D721Med (cell line): Measurements from ENCODE around the gene PROCA1.

Experiments used
- DNase-seq: peaks from one replicate; pipeline ENCODE4 v3.0.0; 2011; ENCODE audit warnings: low spot score; ENCODE audit not compliant: insufficient read length
- FAIRE-seq: peaks from 2 replicates; lab custom pipeline; 2011; peaks lifted over from hg19 to GRCh38; lab: Jason Lieb, UNC
- TF ChIP-seq, protein P1 (sequence below): IDR thresholded peaks from 2 replicates; pipeline ENCODE4 v1.5.1; 2012; ENCODE audit warnings: mild to moderate bottlenecking, control low read depth; ENCODE audit not compliant: insufficient read depth; ENCODE audit errors: missing control alignments

PROCA1 gene

DNA sequence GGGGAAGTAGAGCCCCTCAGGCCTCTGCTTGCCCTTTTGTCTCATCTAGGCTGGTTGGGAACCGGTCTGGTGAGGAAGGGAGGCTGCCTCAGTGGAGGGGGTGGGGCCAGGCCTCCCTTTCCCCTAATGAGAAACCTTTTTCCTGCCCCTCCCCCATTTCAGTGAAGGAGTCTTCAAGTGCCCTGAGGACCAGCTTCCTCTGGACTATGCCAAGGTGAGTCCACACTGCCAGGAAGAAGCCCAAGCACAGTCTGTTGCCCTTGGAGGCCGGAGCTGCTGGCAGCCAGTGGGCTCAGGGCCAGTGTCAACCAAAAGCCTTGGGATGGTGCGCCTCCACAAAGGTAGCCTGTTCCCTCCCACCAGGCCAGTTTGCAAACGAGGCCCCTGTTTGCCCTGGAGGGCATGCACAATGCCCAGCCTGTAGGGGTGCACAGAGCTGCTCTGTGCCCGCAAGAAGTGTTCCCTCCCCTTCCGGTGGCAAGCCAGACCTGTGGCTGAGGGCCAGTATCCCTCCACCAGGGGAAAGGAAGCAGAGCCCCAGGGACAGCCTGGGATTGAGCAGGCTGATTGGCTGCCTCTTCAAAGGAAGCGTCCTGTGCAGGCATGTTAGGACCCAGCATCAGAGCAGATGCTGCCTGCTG lies 35.5 kb upstream of the PROCA1 start:
- DNase-seq, result no peak
- TF ChIP-seq, protein P1, sequence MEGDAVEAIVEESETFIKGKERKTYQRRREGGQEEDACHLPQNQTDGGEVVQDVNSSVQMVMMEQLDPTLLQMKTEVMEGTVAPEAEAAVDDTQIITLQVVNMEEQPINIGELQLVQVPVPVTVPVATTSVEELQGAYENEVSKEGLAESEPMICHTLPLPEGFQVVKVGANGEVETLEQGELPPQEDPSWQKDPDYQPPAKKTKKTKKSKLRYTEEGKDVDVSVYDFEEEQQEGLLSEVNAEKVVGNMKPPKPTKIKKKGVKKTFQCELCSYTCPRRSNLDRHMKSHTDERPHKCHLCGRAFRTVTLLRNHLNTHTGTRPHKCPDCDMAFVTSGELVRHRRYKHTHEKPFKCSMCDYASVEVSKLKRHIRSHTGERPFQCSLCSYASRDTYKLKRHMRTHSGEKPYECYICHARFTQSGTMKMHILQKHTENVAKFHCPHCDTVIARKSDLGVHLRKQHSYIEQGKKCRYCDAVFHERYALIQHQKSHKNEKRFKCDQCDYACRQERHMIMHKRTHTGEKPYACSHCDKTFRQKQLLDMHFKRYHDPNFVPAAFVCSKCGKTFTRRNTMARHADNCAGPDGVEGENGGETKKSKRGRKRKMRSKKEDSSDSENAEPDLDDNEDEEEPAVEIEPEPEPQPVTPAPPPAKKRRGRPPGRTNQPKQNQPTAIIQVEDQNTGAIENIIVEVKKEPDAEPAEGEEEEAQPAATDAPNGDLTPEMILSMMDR, result no peak
- no peak for FAIRE-seq

DNA sequence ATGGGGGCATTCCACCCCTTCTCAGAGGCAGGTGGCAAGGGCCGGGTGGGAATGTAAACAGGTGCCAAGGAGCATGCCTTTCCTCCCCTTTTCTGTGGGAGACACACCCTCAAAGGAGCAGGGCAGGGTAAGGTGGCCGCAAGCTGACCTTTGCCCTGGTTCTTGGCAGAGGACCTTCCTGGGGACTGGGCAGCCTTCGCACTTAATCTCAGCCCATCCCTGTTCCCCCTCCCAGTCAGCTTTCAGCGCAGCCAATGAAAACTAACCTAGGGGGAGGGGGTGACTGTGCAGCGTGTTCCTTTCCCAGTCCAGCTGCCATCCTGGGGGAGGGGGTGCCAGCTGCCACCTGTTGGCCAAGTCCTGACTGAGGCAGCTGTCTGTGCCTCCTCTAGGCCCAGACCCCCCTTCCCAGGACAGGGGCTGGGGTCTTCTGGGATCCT lies 34.9 kb upstream of the PROCA1 start:
- no peak for FAIRE-seq
- TF ChIP-seq, protein P1, result no peak
- DNase-seq, result no peak

DNA sequence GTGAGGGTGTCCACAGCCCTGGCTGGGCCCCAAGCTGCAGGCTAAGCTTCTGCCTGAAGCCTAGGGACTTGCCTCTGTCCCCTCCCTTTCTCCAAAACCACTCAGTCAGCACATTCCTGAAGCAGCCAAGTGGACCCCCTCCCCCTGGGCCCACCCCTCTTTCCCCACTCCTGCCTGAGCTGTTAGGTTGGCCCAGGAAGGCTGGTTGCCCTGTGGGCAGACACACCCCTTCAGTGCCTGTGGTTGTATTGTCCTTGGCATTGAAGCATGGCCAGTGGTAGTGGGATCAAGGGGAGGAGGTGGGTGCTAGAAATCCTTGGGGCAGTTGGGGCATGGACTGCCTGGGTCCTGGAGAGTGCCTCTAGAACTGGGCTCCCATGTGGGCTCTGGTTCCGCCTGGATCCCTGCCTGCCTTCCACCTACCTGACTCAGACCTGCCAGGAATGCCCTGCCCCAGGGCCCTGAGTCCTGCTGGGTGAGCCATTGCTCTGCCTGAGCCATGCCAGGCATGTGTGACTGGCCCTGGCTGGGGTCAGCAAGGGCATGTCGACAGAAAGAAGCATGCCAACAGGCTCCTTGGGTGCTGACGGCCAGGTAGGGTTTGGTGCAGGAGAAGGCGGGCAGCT lies 34.2 kb upstream of the PROCA1 start:
- FAIRE-seq (no peak), DNase-seq (no peak)
- TF ChIP-seq, protein P1, result no peak

DNA sequence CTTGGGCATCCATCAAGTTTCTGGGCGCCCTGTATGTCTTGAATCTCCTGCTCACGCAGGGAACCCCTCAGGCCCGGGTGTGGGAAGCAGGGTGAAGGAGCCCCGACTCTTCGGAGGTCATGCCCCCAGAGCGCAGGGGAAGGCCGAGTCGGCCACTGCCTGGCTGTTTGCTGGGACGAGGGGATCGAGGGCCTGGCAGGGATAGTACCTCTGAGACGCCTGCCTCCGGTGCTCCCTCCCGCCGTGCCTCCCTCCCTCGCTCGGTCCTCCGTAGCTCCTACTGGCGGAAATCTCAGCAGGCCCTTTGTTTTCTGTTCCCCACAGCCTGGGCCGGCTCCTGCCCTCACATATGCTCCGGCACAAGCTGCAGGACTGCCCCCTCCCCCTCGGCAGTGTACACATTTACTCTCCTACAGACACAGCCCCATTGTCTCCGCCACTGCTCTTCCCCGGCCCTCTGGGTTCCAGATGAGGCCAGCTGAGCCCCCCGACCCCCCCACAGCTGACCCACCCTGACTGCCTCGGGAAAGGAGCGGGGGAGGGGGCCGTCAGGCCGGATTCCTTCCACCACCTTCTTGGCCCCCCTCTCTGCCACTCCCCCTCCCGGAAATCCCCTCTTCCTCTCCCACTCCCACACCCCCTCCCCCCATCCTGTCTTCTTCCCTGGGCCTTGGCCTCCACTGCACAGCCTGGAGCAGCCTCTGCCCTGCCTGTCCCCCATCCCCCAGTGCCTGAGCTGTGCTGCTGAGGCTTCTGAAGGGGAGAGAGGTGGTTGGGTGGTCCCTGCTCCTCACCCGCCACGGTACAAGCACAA lies 33.5 kb upstream of the PROCA1 start:
- DNase-seq (no peak), FAIRE-seq (no peak)
- TF ChIP-seq, protein P1, result no peak

- DNase-seq, result peak; percentile 54
- no peak for FAIRE-seq
- TF ChIP-seq, protein P1, result no peak
Observed at GRCh38 chr17:28744104-28744971, 32.6 kb upstream of the PROCA1 start.

- TF ChIP-seq, protein P1, result peak; percentile 12
- DNase-seq (peak; percentile 73), FAIRE-seq (no peak)
Observed at GRCh38 chr17:28743243-28744103, 31.8 kb upstream of the PROCA1 start, which contains the start of gene TRAF4. Gene TRAF4, plus strand, starts transcription at chr17:28744011. Its CDS starts 102 bp downstream, at chr17:28744113.
